GM23248 (cell line): Measurements from ENCODE around the gene SLC12A6. TPM values are rescaled to one million over a fixed set of nuclear protein-coding genes. Genes with fewer than 3 reads are reported as not detected.

Experiments used
- DNase-seq: peaks from one replicate; pipeline ENCODE4 v3.0.0-alpha.2; 2015
- H2AFZ ChIP-seq: fragments of 200-600 bp; sonication (generic); 2 replicates; pipeline ENCODE4 v1.6.1; 2016; ENCODE audit warnings: antibody characterized with exemption
- H3F3A ChIP-seq: fragments of 200-600 bp; sonication (generic); 2 replicates; pipeline ENCODE4 v1.6.1; 2016; ENCODE audit warnings: mild to moderate bottlenecking, antibody characterized with exemption, mixed run types; ENCODE audit not compliant: insufficient read depth
- H3K27ac ChIP-seq: fragments of 200-600 bp; sonication (generic); 2 replicates; pipeline ENCODE4 v1.5.1; 2016; ENCODE audit warnings: mild to moderate bottlenecking
- H3K27me3 ChIP-seq: fragments of 200-600 bp; sonication (generic); replicated peaks from 2 replicates; pipeline ENCODE4 v1.6.1; 2016; ENCODE audit warnings: mild to moderate bottlenecking; ENCODE audit not compliant: insufficient read depth
- H3K36me3 ChIP-seq: fragments of 200-600 bp; sonication (generic); 2 replicates; pipeline ENCODE4 v1.6.1; 2016; ENCODE audit warnings: low read depth, mild to moderate bottlenecking
- H3K4me1 ChIP-seq: fragments of 200-600 bp; sonication (generic); 2 replicates; pipeline ENCODE4 v1.6.1; 2016; ENCODE audit warnings: mild to moderate bottlenecking; ENCODE audit not compliant: insufficient read depth
- H3K4me2 ChIP-seq: fragments of 200-600 bp; sonication (generic); one replicate; pipeline ENCODE4 v1.6.1; 2016; ENCODE audit warnings: mild to moderate bottlenecking; ENCODE audit not compliant: unreplicated experiment
- H3K4me3 ChIP-seq: fragments of 200-600 bp; sonication (generic); 2 replicates; pipeline ENCODE4 v1.5.1; 2016; ENCODE audit warnings: mild to moderate bottlenecking
- H3K79me2 ChIP-seq: fragments of 200-600 bp; sonication (generic); 2 replicates; pipeline ENCODE4 v1.6.1; 2016; ENCODE audit warnings: mild to moderate bottlenecking; ENCODE audit not compliant: insufficient read depth
- H3K9ac ChIP-seq: fragments of 200-600 bp; sonication (generic); 2 replicates; pipeline ENCODE4 v1.6.1; 2016; ENCODE audit warnings: mild to moderate bottlenecking
- H3K9me2 ChIP-seq: fragments of 200-600 bp; sonication (generic); 2 replicates; pipeline ENCODE4 v1.6.1; 2016; ENCODE audit warnings: mixed run types, mild to moderate bottlenecking, moderate library complexity; ENCODE audit not compliant: insufficient read depth
- H3K9me3 ChIP-seq: fragments of 200-600 bp; sonication (generic); one replicate; pipeline ENCODE4 v1.6.1; 2017; ENCODE audit warnings: low read depth
- H4K20me1 ChIP-seq: fragments of 200-600 bp; sonication (generic); 2 replicates; pipeline ENCODE4 v1.6.0; 2016; ENCODE audit not compliant: insufficient read depth
- EZH2 ChIP-seq: fragments of 200-600 bp; sonication (generic); IDR thresholded peaks from 2 replicates; pipeline ENCODE4 v1.6.1; 2018; ENCODE audit warnings: antibody characterized with exemption, mild to moderate bottlenecking; ENCODE audit not compliant: insufficient read depth, poor library complexity, severe bottlenecking
- EZH2phosphoT487 ChIP-seq: fragments of 200-600 bp; sonication (generic); IDR thresholded peaks from 2 replicates; pipeline ENCODE4 v1.6.1; 2018; ENCODE audit warnings: antibody characterized with exemption, moderate library complexity, mild to moderate bottlenecking, low read depth; ENCODE audit not compliant: insufficient read depth
- WGBS, 2 experiments: methylation state at CpG; one replicate each; pipeline ENCODE4 v1.1.6; 2015 to 2017; ENCODE audit warnings: low lambda C conversion rate in 2 of 2, low coverage in 1 of 2; ENCODE audit errors: missing lambda C conversion rate in 2 of 2; 5-methylcytosine and 5-hydroxymethylcytosine counted together
- in situ Hi-C: fragments of 300-500 bp; cut with MboI; formaldehyde crosslinking; loops from 2 replicates; pipeline ENCODE4 v1.15.0; 2020
- polyA plus RNA-seq: library from polyadenylated mRNA; unstranded; fragments of >200 nt; fragmentation: Nextera tagmentation; extraction: Ambion mirVana; gene quantifications from 2 replicates; pipeline ENCODE4 v1.2.1, GENCODE V29; 2016
- total RNA-seq: library from RNA; depleted of rRNA; stranded (reverse); fragments of >200 nt; shearing (Covaris generic); gene quantifications from 2 replicates; pipeline ENCODE4 v1.2.3, GENCODE V29; 2014

SLC12A6 gene
- total and polyA plus RNA-seq, 2 experiments from 2014 or later: 4.3 to 19.2 TPM

GRCh38 chr15:34311563-34311962, 26.0 kb downstream of the SLC12A6 start:
- H2AFZ ChIP-seq: no peak overlapping the region
- H3K79me2 ChIP-seq: peaks cover 41% of the 10 kb centered on the region
- in situ Hi-C loops: no loop called here
- H3K4me3 ChIP-seq: no peak overlapping the region
- no peaks in the 10 kb centered on the region for H4K20me1 ChIP-seq
- 92 to 93% methylated on average over 1 of the region's 1 CpG for WGBS, 2 experiments
- no peaks in the 10 kb centered on the region for H3K9me2 ChIP-seq
- H3K36me3 ChIP-seq: no peaks in the 10 kb centered on the region
- H3K9me3 ChIP-seq: no peaks in the 10 kb centered on the region
- no peaks in the 10 kb centered on the region for H3K27me3 ChIP-seq
- no peak overlapping the region for H3K27ac ChIP-seq
- H3K9ac ChIP-seq: no peak overlapping the region
- H3F3A ChIP-seq: no peaks in the 10 kb centered on the region
- H3K4me2 ChIP-seq: no peak overlapping the region
- 0 out of 2 replicates have a peak, but pooled peaks cover 8% of the 10 kb centered on the region for H3K4me1 ChIP-seq
- TF ChIP-seq EZH2phosphoT487: no peak
- TF ChIP-seq EZH2: no peak
- peak; percentile 9 for DNase-seq

DNA sequence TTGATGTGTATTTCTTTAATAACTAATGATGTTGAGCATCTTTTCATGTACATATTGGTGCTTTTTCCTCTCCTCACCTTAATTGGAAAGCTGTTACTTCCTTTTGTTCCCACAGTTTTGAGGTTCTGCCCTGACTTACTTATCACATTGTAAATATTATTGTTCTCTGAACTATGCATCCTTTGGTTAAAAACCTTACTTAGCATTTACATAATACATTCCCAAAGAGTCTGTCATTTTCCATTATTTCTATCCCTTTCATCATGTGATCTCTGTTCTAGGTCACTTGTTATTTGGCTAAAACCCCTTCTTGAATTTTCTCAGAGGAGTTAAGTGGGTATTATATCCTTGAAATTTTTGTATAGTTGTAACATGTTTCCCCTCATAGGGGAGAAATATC, 33.0 kb downstream of the SLC12A6 start:
- no peak for TF ChIP-seq EZH2
- TF ChIP-seq EZH2phosphoT487: no peak
- Histone ChIP-seq H3K4me3 (no peak overlapping the region), H3K4me2 (peak overlapping the region; percentile 1), H3K9me2 (no peaks in the 10 kb centered on the region), H3K27ac (peak overlapping the region; percentile 44), H3K27me3 (no peaks in the 10 kb centered on the region), H3K9ac (no peak overlapping the region), H3K9me3 (no peaks in the 10 kb centered on the region), H3F3A (no peaks in the 10 kb centered on the region), H3K36me3 (no peaks in the 10 kb centered on the region), H4K20me1 (no peaks in the 10 kb centered on the region), H2AFZ (no peak overlapping the region), H3K79me2 (peaks cover 21% of the 10 kb centered on the region; the same call in 1 of the 2 replicates), H3K4me1 (peaks cover 12% of the 10 kb centered on the region)
- peak; percentile 65 for DNase-seq
- in situ Hi-C loops: no loop called here

GRCh38 chr15:34301058-34301457, 36.5 kb downstream of the SLC12A6 start:
- Histone ChIP-seq H3K4me3 (no peak overlapping the region), H3F3A (peaks cover 7% of the 10 kb centered on the region; the same call in 1 of the 2 replicates), H3K27me3 (no peaks in the 10 kb centered on the region), H4K20me1 (no peaks in the 10 kb centered on the region), H2AFZ (no peak overlapping the region), H3K9ac (no peak overlapping the region), H3K36me3 (no peaks in the 10 kb centered on the region), H3K79me2 (peaks cover 13% of the 10 kb centered on the region; the same call in 1 of the 2 replicates), H3K9me2 (no peaks in the 10 kb centered on the region), H3K4me1 (peaks cover 24% of the 10 kb centered on the region), H3K27ac (no peak overlapping the region), H3K4me2 (no peak overlapping the region), H3K9me3 (no peaks in the 10 kb centered on the region)
- 79 to 81% methylated on average over 3 of the region's 3 CpGs for WGBS, 2 experiments
- TF ChIP-seq EZH2phosphoT487: no peak
- TF ChIP-seq EZH2: no peak
- in situ Hi-C loops: no loop called here
- DNase-seq: no peak

- in situ Hi-C loops: no loop called here
- H3K9me3 ChIP-seq: no peaks in the 10 kb centered on the region
- 0 out of 2 replicates have a peak overlapping the region, but pooled peaks have one; percentile 4 for H3K27ac ChIP-seq
- peak overlapping the region; percentile 1 for H3K4me2 ChIP-seq
- no peak overlapping the region for H3K4me3 ChIP-seq
- no peaks in the 10 kb centered on the region for H3K9me2 ChIP-seq
- peaks cover 7% of the 10 kb centered on the region; the same call in 1 of the 2 replicates for H3F3A ChIP-seq
- no peaks in the 10 kb centered on the region for H3K36me3 ChIP-seq
- H3K79me2 ChIP-seq: peaks cover 31% of the 10 kb centered on the region
- 2 to 6% methylated on average over 1 of the region's 1 CpG for WGBS, 2 experiments
- H3K27me3 ChIP-seq: no peaks in the 10 kb centered on the region
- H3K9ac ChIP-seq: no peak overlapping the region
- peaks cover 12% of the 10 kb centered on the region for H3K4me1 ChIP-seq
- H2AFZ ChIP-seq: no peak overlapping the region
- H4K20me1 ChIP-seq: no peaks in the 10 kb centered on the region
- TF ChIP-seq EZH2phosphoT487: no peak
- TF ChIP-seq EZH2: no peak
- DNase-seq: peak; percentile 33
Measured at GRCh38 chr15:34297059-34297458, 40.5 kb downstream of the SLC12A6 start.

DNA sequence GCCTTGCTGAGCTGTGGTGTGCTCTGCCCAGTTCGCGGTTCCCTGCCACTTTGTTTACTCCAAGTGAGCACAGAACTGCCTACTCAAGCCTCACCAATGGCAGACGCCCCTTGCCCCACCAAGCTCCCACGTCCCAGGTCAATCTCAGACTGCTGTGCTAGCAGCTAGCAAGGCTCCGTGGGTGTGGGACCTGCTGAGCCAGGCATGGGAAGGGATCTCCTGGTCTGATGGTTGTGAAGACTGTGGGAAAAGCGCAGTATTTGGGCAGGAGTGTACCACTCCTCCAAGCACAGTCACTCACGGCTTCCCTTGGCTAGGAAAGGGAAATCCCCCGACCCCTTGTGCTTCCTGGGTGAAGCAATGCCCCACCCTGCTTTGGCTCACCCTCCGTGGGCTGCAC, 45.0 kb downstream of the SLC12A6 start:
- no peak overlapping the region for H3K27ac ChIP-seq

More for the DNA sequence above, 45.0 kb downstream of the SLC12A6 start:
- Histone ChIP-seq H3K79me2 (peaks cover 19% of the 10 kb centered on the region), H3K4me1 (peaks cover 12% of the 10 kb centered on the region), H2AFZ (no peak overlapping the region), H3F3A (peaks cover 7% of the 10 kb centered on the region; the same call in 1 of the 2 replicates), H3K9ac (no peak overlapping the region), H3K36me3 (no peaks in the 10 kb centered on the region), H3K4me2 (no peak overlapping the region), H4K20me1 (no peaks in the 10 kb centered on the region), H3K27me3 (no peaks in the 10 kb centered on the region), H3K9me2 (no peaks in the 10 kb centered on the region), H3K9me3 (no peaks in the 10 kb centered on the region), H3K4me3 (no peak overlapping the region)
- in situ Hi-C loops: no loop called here
- WGBS, 2 experiments: 92 to 95% methylated on average over 9 of the region's 9 CpGs
- TF ChIP-seq EZH2phosphoT487 (no peak), EZH2 (no peak)
- DNase-seq: no peak
